WTC11 (cell line): ENCODE data around the gene DBR1. TPM values are rescaled to one million over a fixed set of nuclear protein-coding genes. Genes with fewer than 3 reads are reported as not detected.

Experiments used
- ATAC-seq: fragments of 200-7000 bp; cut with Tn5 transposase; 2 replicates; pipeline ENCODE4 v1.10.0; 2021; ENCODE audit warnings: mild to moderate bottlenecking, moderate library complexity
- CTCF ChIA-PET: fragments of 300-600 bp; sonication (Branson Sonifier 250); formaldehyde crosslinking; loops from one replicate; lab custom pipeline; 2021; ENCODE audit warnings: antibody characterized with exemption; lab: Charles Lee
- POLR2A ChIA-PET: fragments of 350-600 bp; sonication (Branson Sonifier 250); formaldehyde crosslinking; loops from one replicate; lab custom pipeline; 2021; ENCODE audit warnings: antibody characterized with exemption; lab: Charles Lee
- DNase-seq: peaks from one replicate; pipeline ENCODE4 v3.0.0; 2021; ENCODE audit warnings: low spot score
- H3K27ac Mint-ChIP-seq: 2 replicates; pipeline ENCODE4 v1.8.0; 2021; ENCODE audit warnings: mixed read lengths
- H3K27me3 Mint-ChIP-seq: 2 replicates; pipeline ENCODE4 v1.8.0; 2021; ENCODE audit warnings: low read depth, mild to moderate bottlenecking, moderate library complexity, mixed read lengths
- H3K36me3 Mint-ChIP-seq: 2 replicates; pipeline ENCODE4 v1.8.0; 2021; ENCODE audit warnings: mixed read lengths
- H3K4me1 Mint-ChIP-seq: 2 replicates; pipeline ENCODE4 v1.8.0; 2022; ENCODE audit warnings: mixed read lengths
- H3K4me3 Mint-ChIP-seq: 2 replicates; pipeline ENCODE4 v1.8.0; 2021; ENCODE audit warnings: mild to moderate bottlenecking, moderate library complexity, mixed read lengths
- H3K9me3 Mint-ChIP-seq: 2 replicates; pipeline ENCODE4 v1.8.0; 2021; ENCODE audit warnings: mixed read lengths
- AFF4 ChIP-seq: sonication (generic); formaldehyde crosslinking; IDR thresholded peaks from 2 replicates; pipeline ENCODE4 v1.8.1; 2023; ENCODE audit warnings: mild to moderate bottlenecking, missing genetic modification reagents, borderline replicate concordance
- ARID4B ChIP-seq: sonication (generic); formaldehyde crosslinking; IDR thresholded peaks from 2 replicates; pipeline ENCODE4 v1.8.0; 2023; ENCODE audit warnings: missing genetic modification reagents, mild to moderate bottlenecking, borderline replicate concordance
- CREB1 ChIP-seq: sonication (generic); formaldehyde crosslinking; IDR thresholded peaks from 2 replicates; pipeline ENCODE4 v1.8.0; 2023; ENCODE audit warnings: mild to moderate bottlenecking, missing genetic modification reagents
- ERG ChIP-seq: fragments of 250-450 bp; sonication (Bioruptor Pico); IDR thresholded peaks from 2 replicates; pipeline ENCODE4 v1.8.0; 2021; ENCODE audit warnings: mild to moderate bottlenecking
- ETV6 ChIP-seq: sonication (generic); formaldehyde crosslinking; IDR thresholded peaks from 2 replicates; pipeline ENCODE4 v1.8.1; 2022; ENCODE audit warnings: mild to moderate bottlenecking, missing genetic modification reagents
- FOXK1 ChIP-seq: sonication (generic); formaldehyde crosslinking; IDR thresholded peaks from 2 replicates; pipeline ENCODE4 v1.8.0; 2022; ENCODE audit warnings: mild to moderate bottlenecking, moderate library complexity, missing genetic modification reagents
- FOXP4 ChIP-seq: sonication (generic); formaldehyde crosslinking; IDR thresholded peaks from 2 replicates; pipeline ENCODE4 v1.8.0; 2022; ENCODE audit warnings: mild to moderate bottlenecking, missing genetic modification reagents
- NR1H2 ChIP-seq: sonication (generic); formaldehyde crosslinking; IDR thresholded peaks from 2 replicates; pipeline ENCODE4 v1.9.0; 2021; ENCODE audit warnings: mild to moderate bottlenecking, moderate library complexity, missing genetic modification reagents
- NR2C2 ChIP-seq: sonication (generic); formaldehyde crosslinking; IDR thresholded peaks from 2 replicates; pipeline ENCODE4 v1.8.0; 2022; ENCODE audit warnings: mild to moderate bottlenecking, missing genetic modification reagents
- OVOL2 ChIP-seq: fragments of 250-450 bp; sonication (Bioruptor Pico); IDR thresholded peaks from 2 replicates; pipeline ENCODE4 v1.9.0; 2021; ENCODE audit warnings: mild to moderate bottlenecking, borderline replicate concordance
- RELA ChIP-seq: sonication (generic); formaldehyde crosslinking; IDR thresholded peaks from 2 replicates; pipeline ENCODE4 v1.8.1; 2022; ENCODE audit warnings: missing genetic modification reagents, mild to moderate bottlenecking, borderline replicate concordance
- STAT6 ChIP-seq: sonication (generic); formaldehyde crosslinking; conservative IDR thresholded peaks from 2 replicates; pipeline ENCODE4 v1.8.1; 2023; ENCODE audit warnings: mild to moderate bottlenecking, low read depth, missing genetic modification reagents, moderate library complexity
- TCF7 ChIP-seq: sonication (generic); formaldehyde crosslinking; IDR thresholded peaks from 2 replicates; pipeline ENCODE4 v1.8.0; 2022; ENCODE audit warnings: mild to moderate bottlenecking, low read depth, missing genetic modification reagents, moderate library complexity
- TP53 ChIP-seq: sonication (generic); formaldehyde crosslinking; IDR thresholded peaks from 2 replicates; pipeline ENCODE4 v1.8.1; 2023; ENCODE audit warnings: mild to moderate bottlenecking, missing genetic modification reagents
- ZBTB43 ChIP-seq: sonication (generic); formaldehyde crosslinking; IDR thresholded peaks from 2 replicates; pipeline ENCODE4 v1.8.1; 2023; ENCODE audit warnings: mild to moderate bottlenecking, missing genetic modification reagents
- ZMAT4 ChIP-seq: fragments of 250-450 bp; sonication (Bioruptor Pico); IDR thresholded peaks from 2 replicates; pipeline ENCODE4 v1.9.0; 2021; ENCODE audit warnings: mild to moderate bottlenecking
- ZNF317 ChIP-seq: sonication (generic); formaldehyde crosslinking; IDR thresholded peaks from 2 replicates; pipeline ENCODE4 v1.8.1; 2023; ENCODE audit warnings: low read depth, mild to moderate bottlenecking, moderate library complexity, missing genetic modification reagents, borderline replicate concordance
- ZNF396 ChIP-seq: fragments of 250-450 bp; sonication (Bioruptor Pico); IDR thresholded peaks from 2 replicates; pipeline ENCODE4 v1.8.0; 2021; ENCODE audit warnings: mild to moderate bottlenecking, moderate library complexity, borderline replicate concordance
- total RNA-seq: library from RNA; stranded (reverse); gene quantifications from 3 replicates; pipeline ENCODE4 v1.2.3, GENCODE V29; 2021

The DBR1 gene
- total RNA-seq, 1 experiment from 2014 or later = 19.3 TPM

GRCh38 chr3:138135146-138135832, 39.4 kb downstream of the DBR1 start:
- ChIA-PET POLR2A (no interaction called here), CTCF (no interaction called here)
- Mint-ChIP-seq H3K27me3 (no peaks in the 10 kb centered on the region), H3K9me3 (peaks cover 9% of the 10 kb centered on the region; the same call in 1 of the 2 replicates), H3K4me3 (no peak overlapping the region), H3K36me3 (no peaks in the 10 kb centered on the region), H3K27ac (no peak overlapping the region), H3K4me1 (peaks cover 6% of the 10 kb centered on the region; the same call in 1 of the 2 replicates)
- DNase-seq (no peak), ATAC-seq (no peak)
- no peak for TF ChIP-seq TP53
- TF ChIP-seq ZNF317 (CRISPR knock-in tag) = no peak
- no peak for TF ChIP-seq NR1H2
- no peak for TF ChIP-seq NR2C2 (CRISPR knock-in tag)
- no peak for TF ChIP-seq ZBTB43 (CRISPR knock-in tag)
- no peak for TF ChIP-seq ERG (CRISPR knock-in tag)
- TF ChIP-seq FOXP4 (CRISPR knock-in tag) = no peak
- TF ChIP-seq TCF7 = no peak
- no peak for TF ChIP-seq OVOL2 (CRISPR knock-in tag)
- no peak for TF ChIP-seq RELA
- TF ChIP-seq STAT6 (CRISPR knock-in tag) = no peak
- no peak for TF ChIP-seq CREB1 (CRISPR knock-in tag)
- TF ChIP-seq AFF4 (CRISPR knock-in tag) = no peak
- TF ChIP-seq, all 79 proteins: peak for 0

GRCh38 chr3:138132239-138132638, 42.5 kb downstream of the DBR1 start, which contains the start of gene A4GNT:
Gene A4GNT (minus strand): TSS chr3:138132390. CDS start chr3:138131256, 1,134 bp downstream.
- ChIA-PET POLR2A (no interaction called here), CTCF (interaction anchor here (3.3 kb wide), 1 partner anchor 13 kb away, joined by 18 read pairs; no protein-coding TSS in a partner anchor)
- H3K27ac Mint-ChIP-seq = no peak within 1 kb of the TSS
- H3K4me3 Mint-ChIP-seq = no peak within 1 kb of the TSS
- TF ChIP-seq FOXK1 (CRISPR knock-in tag) = no peak
- no peak for TF ChIP-seq ARID4B (CRISPR knock-in tag)
- no peak for TF ChIP-seq ZNF396 (CRISPR knock-in tag)
- no peak for TF ChIP-seq ETV6 (CRISPR knock-in tag)
- TF ChIP-seq ZMAT4 = no peak
- no peaks in the 10 kb centered on the region for H3K36me3 Mint-ChIP-seq
- peaks cover 6% of the 10 kb centered on the region; the same call in 1 of the 2 replicates for H3K4me1 Mint-ChIP-seq
- no peaks in the 10 kb centered on the region for H3K9me3 Mint-ChIP-seq
- DNase-seq (no peak), ATAC-seq (no peak)
- no peaks in the 10 kb centered on the region for H3K27me3 Mint-ChIP-seq
